Measurements from ENCODE around the gene SNAI3.

The SNAI3 gene

DNA sequence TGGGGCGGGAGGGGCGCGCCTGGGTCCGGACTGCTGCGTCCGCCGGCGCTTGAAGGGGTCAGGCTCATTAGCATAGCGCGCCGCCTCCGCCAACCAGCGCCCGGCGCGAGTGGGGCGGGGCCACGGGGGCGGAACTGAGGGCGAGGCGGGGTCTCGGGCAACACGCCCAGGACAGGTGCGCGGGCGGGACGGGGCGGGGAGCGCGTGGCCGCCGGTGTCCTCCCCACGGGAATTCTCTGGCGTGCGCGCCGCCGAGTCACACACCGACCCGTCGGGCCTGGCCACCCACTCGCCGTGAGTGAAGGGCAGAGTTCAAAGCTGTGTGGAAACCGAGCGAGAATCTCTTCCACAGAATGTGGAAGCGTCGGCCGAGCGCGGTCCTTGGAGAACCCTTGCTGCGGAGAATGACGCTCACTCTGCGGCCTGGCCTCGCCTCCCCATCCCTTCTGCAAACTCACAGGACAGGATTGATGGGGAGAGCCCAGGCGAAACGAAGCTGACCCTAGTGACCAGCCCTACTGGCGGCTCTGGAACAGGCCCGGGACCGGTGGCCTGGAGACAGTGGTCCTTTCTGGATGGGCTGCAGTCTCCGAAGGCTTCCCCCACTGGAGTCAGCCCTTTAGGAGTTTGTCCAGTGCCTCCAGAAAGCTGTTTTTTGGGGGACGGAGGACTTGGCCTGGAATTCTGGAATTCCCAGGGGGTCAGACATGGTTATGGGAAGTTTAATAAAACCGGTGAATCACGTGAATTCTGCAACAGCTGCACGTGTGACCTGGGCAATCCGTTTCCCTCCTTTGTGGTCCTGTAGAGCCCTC lies at the start of gene SNAI3:
Gene SNAI3, minus strand, starts transcription at position 69 of the 815 bp plus-strand sequence. CDS start 101 bp downstream, outside the sequence.
- TF ChIP-seq, protein P1, sequence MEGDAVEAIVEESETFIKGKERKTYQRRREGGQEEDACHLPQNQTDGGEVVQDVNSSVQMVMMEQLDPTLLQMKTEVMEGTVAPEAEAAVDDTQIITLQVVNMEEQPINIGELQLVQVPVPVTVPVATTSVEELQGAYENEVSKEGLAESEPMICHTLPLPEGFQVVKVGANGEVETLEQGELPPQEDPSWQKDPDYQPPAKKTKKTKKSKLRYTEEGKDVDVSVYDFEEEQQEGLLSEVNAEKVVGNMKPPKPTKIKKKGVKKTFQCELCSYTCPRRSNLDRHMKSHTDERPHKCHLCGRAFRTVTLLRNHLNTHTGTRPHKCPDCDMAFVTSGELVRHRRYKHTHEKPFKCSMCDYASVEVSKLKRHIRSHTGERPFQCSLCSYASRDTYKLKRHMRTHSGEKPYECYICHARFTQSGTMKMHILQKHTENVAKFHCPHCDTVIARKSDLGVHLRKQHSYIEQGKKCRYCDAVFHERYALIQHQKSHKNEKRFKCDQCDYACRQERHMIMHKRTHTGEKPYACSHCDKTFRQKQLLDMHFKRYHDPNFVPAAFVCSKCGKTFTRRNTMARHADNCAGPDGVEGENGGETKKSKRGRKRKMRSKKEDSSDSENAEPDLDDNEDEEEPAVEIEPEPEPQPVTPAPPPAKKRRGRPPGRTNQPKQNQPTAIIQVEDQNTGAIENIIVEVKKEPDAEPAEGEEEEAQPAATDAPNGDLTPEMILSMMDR (IDR thresholded peaks at IDR 0.05; ENCODE audit: insufficient read depth, low read depth, low read length, missing control alignments), result no peak
- H3K4me3 ChIP-seq (ENCODE audit: low read depth, low read length), result peak within 1 kb of the TSS; percentile 80
- peak; percentile 87 for DNase-seq (ENCODE audit: low read depth)

DNA sequence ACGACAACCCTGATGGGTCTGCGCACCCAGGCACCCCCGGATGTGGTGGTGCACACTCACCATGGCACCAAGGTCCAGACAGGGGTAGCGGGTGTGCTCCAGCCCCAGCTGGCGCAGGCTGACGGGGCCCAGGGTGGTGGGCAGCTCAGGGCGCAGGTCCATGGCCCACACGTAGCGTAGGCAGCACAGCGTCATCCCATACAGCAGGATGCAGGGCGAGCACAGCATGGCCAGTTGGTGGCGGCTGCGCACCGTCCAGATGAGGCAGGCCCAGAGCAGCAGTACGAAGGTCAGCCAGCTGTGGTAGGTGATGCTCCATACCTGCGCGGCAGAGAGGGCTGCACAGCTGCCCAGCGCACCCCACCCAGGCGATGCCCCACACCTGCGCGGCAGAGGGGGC lies 49.8 kb upstream of the SNAI3 start:
- no peak overlapping the region for H3K4me3 ChIP-seq (ENCODE audit: low read depth, low read length)
- TF ChIP-seq, protein P1 (IDR thresholded peaks at IDR 0.05; ENCODE audit: insufficient read depth, low read depth, low read length, missing control alignments), result no peak
- DNase-seq (ENCODE audit: low read depth), result no peak

DNA sequence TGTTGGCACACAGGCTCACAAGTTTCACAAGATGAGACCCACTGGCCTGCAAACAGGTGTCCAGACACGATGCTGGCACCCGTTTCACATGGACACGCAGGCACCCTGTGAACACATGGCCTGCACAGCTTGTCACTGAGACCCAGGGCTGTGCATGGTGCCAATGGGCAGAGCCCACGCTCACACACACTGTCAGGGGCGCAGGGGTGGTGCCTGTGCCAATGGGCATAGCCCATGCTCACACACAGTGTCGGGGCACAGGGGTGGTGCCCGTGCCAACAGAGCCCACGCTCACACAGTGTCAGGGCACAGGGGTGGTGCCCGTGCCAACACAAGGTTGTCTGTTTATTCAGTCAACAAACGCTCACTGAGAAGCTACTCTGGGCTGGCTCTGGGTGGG lies 49.3 kb upstream of the SNAI3 start:
- TF ChIP-seq, protein P1 (IDR thresholded peaks at IDR 0.05; ENCODE audit: insufficient read depth, low read depth, low read length, missing control alignments), result no peak
- no peak for DNase-seq (ENCODE audit: low read depth)

DNA sequence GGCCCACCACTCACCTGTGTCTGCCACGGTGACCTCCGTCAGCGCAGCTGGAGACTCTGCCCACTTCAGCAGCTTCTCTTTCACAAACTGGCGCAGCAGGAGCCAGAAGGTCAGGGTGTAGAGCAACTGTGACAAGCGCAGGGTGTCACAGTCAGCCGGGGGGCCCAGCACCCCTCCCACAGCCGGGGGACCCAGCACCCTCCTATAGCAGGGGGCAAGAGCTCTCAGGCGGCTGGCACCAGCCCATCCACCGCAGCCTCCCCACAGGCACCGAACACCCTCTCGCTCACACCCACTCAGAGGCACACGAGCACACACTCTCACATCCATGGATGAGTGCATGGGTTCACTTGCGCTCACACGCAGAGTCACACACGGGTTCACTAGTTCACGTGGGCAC lies 48.8 kb upstream of the SNAI3 start:
- TF ChIP-seq, protein P1 (IDR thresholded peaks at IDR 0.05; ENCODE audit: insufficient read depth, low read depth, low read length, missing control alignments), result no peak
- no peak for DNase-seq (ENCODE audit: low read depth)

More for the DNA sequence above, 49.3 kb upstream of the SNAI3 start:
- no peak overlapping the region for H3K4me3 ChIP-seq (ENCODE audit: low read depth, low read length)

DNA sequence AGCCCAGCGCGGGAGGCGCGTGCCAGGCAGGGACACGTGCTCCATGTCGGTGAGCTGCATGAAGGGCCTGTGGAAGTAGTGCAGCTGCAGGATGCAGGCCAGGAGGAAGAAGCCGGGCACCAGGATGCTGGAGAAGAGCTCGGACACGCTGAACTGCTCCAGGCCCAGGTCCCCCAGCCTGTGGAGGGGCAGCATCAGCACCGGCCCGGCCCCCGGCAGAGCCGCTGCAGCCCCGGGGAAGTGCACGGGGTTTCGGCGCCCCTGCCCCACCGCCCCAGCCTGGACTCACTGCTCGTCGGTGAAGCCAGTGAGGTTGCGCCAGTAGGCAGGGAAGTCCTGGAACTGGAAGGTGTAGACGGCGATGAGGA lies 48.0 kb upstream of the SNAI3 start:
- H3K4me3 ChIP-seq (ENCODE audit: low read depth, low read length), result no peak overlapping the region
- TF ChIP-seq, protein P1 (IDR thresholded peaks at IDR 0.05; ENCODE audit: insufficient read depth, low read depth, low read length, missing control alignments), result no peak
- DNase-seq (ENCODE audit: low read depth), result no peak

More for the DNA sequence above, 48.8 kb upstream of the SNAI3 start:
- H3K4me3 ChIP-seq (ENCODE audit: low read depth, low read length), result no peak overlapping the region

DNA sequence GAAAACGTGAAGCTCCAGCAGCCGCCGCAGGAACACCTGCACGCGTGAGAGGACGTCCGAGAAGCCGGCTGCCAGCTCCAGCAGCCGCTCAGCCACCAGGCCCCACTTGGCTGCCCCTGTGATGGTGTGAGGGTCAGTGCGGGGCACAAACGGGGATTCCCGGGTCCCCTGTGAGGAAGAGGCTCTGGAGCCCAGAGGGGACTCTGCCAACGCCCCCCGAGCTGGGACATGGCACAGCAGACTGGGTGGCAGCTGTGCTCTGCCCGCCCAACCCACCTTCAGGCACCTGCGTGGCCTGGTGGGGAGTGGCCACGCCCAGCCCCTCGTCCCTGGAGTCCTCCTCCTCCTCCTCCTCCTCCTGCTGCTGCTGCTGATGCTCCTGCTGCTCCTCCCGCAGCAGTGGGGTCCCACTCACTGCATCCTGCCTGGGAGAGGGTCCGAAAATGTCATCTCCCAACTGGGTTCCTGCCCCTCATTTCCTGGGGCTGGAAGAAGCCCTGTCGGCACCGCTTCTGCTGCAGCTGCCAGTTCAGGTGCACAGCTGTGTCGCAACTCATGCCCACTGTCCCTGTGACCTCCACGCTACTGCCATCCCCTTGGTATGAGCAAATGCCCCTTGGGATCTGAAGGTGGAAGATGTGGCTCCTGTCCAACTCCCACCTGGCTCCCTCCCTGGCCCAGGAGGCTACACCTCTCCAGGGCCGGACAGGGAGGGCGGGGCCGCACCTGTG lies 47.5 kb upstream of the SNAI3 start:
- DNase-seq (ENCODE audit: low read depth), result no peak
- H3K4me3 ChIP-seq (ENCODE audit: low read depth, low read length), result no peak overlapping the region
- TF ChIP-seq, protein P1 (IDR thresholded peaks at IDR 0.05; ENCODE audit: insufficient read depth, low read depth, low read length, missing control alignments), result no peak
